Subcutaneous adipose tissue (tissue), 4 donors: Measurements from ENCODE around the gene ZNF407. TPM values are rescaled to one million over a fixed set of nuclear protein-coding genes. Genes with fewer than 3 reads are reported as not detected.

Experiments used
- CTCF ChIP-seq: fragments of 450-650 bp; IDR thresholded peaks from one replicate; pipeline ENCODE4 v1.5.1; 2016; ENCODE audit warnings: low read depth, mild to moderate bottlenecking, control low read depth, antibody characterized with exemption, moderate library complexity
- total RNA-seq, 4 donors: library from RNA; depleted of rRNA; stranded (reverse); fragments of >200 nt; gene quantifications; one replicate each; pipeline ENCODE4 v1.1.0, GENCODE V29; 2016

The ZNF407 gene
- total RNA-seq, 4 donors from 2014 or later = 16.0 to 24.3 (median 19.6) TPM

- no peak for TF ChIP-seq CTCF
Observed at GRCh38 chr18:75064513-75064905, 466.8 kb downstream of the ZNF407 start.

- TF ChIP-seq CTCF = no peak
Observed at GRCh38 chr18:75065251-75066000, 467.8 kb downstream of the ZNF407 start.

GRCh38 chr18:75066021-75066880, 468.6 kb downstream of the ZNF407 start:
- TF ChIP-seq CTCF = no peak

- TF ChIP-seq CTCF = no peak
Observed at GRCh38 chr18:75066936-75067335, 469.3 kb downstream of the ZNF407 start.

- TF ChIP-seq CTCF = no peak
Observed at GRCh38 chr18:75067996-75068645, 470.5 kb downstream of the ZNF407 start.

GRCh38 chr18:75068682-75069435, 471.2 kb downstream of the ZNF407 start:
- TF ChIP-seq CTCF = no peak
